GM12801 (cell line): Measurements from ENCODE around the gene REEP5.

ENCODE experiments used
- CTCF ChIP-seq: IDR thresholded peaks from one replicate; pipeline ENCODE4 v1.5.1; 2011; ENCODE audit warnings: control low read depth; ENCODE audit not compliant: insufficient read length; ENCODE audit errors: extremely low read depth

Gene REEP5

GRCh38 chr5:112929336-112930081 is 7.5 kb upstream of the REEP5 start:
- no peak for TF ChIP-seq CTCF

GRCh38 chr5:112923988-112924387 is 2.0 kb upstream of the REEP5 start:
- no peak for TF ChIP-seq CTCF

- TF ChIP-seq CTCF: no peak
Observed at GRCh38 chr5:112923148-112923917, 1.3 kb upstream of the REEP5 start.

GRCh38 chr5:112921026-112921832 is 798 bp downstream of the REEP5 start:
- no peak for TF ChIP-seq CTCF

GRCh38 chr5:112919972-112920371 is 2.1 kb downstream of the REEP5 start:
- TF ChIP-seq CTCF: no peak

GRCh38 chr5:112918679-112919078 is 3.3 kb downstream of the REEP5 start:
- no peak for TF ChIP-seq CTCF

GRCh38 chr5:112918136-112918535 is 3.9 kb downstream of the REEP5 start:
- no peak for TF ChIP-seq CTCF
